H9 (cell line): ENCODE results near the gene MDFI. TPM values are rescaled to one million over a fixed set of nuclear protein-coding genes. Genes with fewer than 3 reads are reported as not detected.
A peak's percentile ranks its signal among the peaks of the same experiment; 100 is the strongest.

Experiments used
- DNase-seq: peaks from one replicate; pipeline ENCODE4 v3.0.0-alpha.2; 2017
- H2AFZ ChIP-seq: one replicate; pipeline ENCODE4 v1.6.1; 2013; ENCODE audit warnings: mild to moderate bottlenecking, low read length, control low read depth, moderate library complexity
- H2AK5ac ChIP-seq: 2 replicates; pipeline ENCODE4 v1.6.1; 2013; ENCODE audit warnings: low read length, control low read depth, mixed read lengths; ENCODE audit not compliant: insufficient read length
- H2BK120ac ChIP-seq: one replicate; pipeline ENCODE4 v1.6.1; 2013; ENCODE audit warnings: low read depth, mild to moderate bottlenecking, low read length, control low read depth, inconsistent platforms; ENCODE audit not compliant: poor library complexity, severe bottlenecking
- H2BK12ac ChIP-seq: 2 replicates; pipeline ENCODE4 v1.6.1; 2013; ENCODE audit warnings: low read length, control low read depth, mixed read lengths, low read depth; ENCODE audit not compliant: insufficient read length
- H2BK15ac ChIP-seq: 2 replicates; pipeline ENCODE4 v1.6.1; 2013; ENCODE audit warnings: low read depth, low read length, control low read depth
- H2BK20ac ChIP-seq: one replicate; pipeline ENCODE4 v1.6.1; 2013; ENCODE audit warnings: low read depth, mild to moderate bottlenecking, low read length, control low read depth, inconsistent platforms; ENCODE audit not compliant: poor library complexity, severe bottlenecking
- H2BK5ac ChIP-seq: 2 replicates; pipeline ENCODE4 v1.6.1; 2013; ENCODE audit warnings: low read length, control low read depth, mixed read lengths; ENCODE audit not compliant: insufficient read length
- H3K14ac ChIP-seq: 2 replicates; pipeline ENCODE4 v1.6.1; 2013; ENCODE audit warnings: low read length, control low read depth; ENCODE audit not compliant: insufficient read depth
- H3K18ac ChIP-seq: 2 replicates; pipeline ENCODE4 v1.6.1; 2013; ENCODE audit warnings: low read depth, mild to moderate bottlenecking, mixed read lengths, low read length, control low read depth; ENCODE audit not compliant: insufficient read length
- H3K23ac ChIP-seq: 2 replicates; pipeline ENCODE4 v1.6.1; 2013; ENCODE audit warnings: low read length, control low read depth, mixed read lengths, low read depth; ENCODE audit not compliant: insufficient read length
- H3K23me2 ChIP-seq: 2 replicates; pipeline ENCODE4 v1.6.1; 2013; ENCODE audit warnings: low read depth, mild to moderate bottlenecking, mixed read lengths, low read length, control low read depth; ENCODE audit not compliant: insufficient read length, poor library complexity, severe bottlenecking
- H3K27ac ChIP-seq: 2 replicates; pipeline ENCODE4 v1.5.1; 2013; ENCODE audit warnings: low read length, control low read depth, mixed read lengths, low read depth; ENCODE audit not compliant: insufficient read length
- H3K27me3 ChIP-seq: 2 replicates; pipeline ENCODE4 v1.6.1; 2013; ENCODE audit warnings: low read length, control low read depth, inconsistent platforms; ENCODE audit not compliant: insufficient read depth
- H3K4ac ChIP-seq: 2 replicates; pipeline ENCODE4 v1.6.1; 2013; ENCODE audit warnings: low read depth, mild to moderate bottlenecking, control low read depth, inconsistent platforms, low read length, moderate library complexity
- H3K4me1 ChIP-seq: 2 replicates; pipeline ENCODE4 v1.6.1; 2013; ENCODE audit warnings: low read length, control low read depth, inconsistent platforms; ENCODE audit not compliant: insufficient read depth
- H3K4me2 ChIP-seq: 2 replicates; pipeline ENCODE4 v1.6.1; 2013; ENCODE audit warnings: low read length, control low read depth, mixed read lengths; ENCODE audit not compliant: insufficient read length, insufficient read depth
- H3K56ac ChIP-seq: 2 replicates; pipeline ENCODE4 v1.6.1; 2013; ENCODE audit warnings: low read depth, mild to moderate bottlenecking, mixed read lengths, low read length, control low read depth; ENCODE audit not compliant: insufficient read length
- H3K79me1 ChIP-seq: 2 replicates; pipeline ENCODE4 v1.6.1; 2013; ENCODE audit warnings: low read depth, mild to moderate bottlenecking, moderate library complexity, low read length, control low read depth, inconsistent platforms; ENCODE audit not compliant: insufficient read depth, poor library complexity, severe bottlenecking
- H3K79me2 ChIP-seq: 2 replicates; pipeline ENCODE4 v1.6.1; 2013; ENCODE audit warnings: low read length, control low read depth, inconsistent platforms; ENCODE audit not compliant: insufficient read depth
- H3K9ac ChIP-seq: 2 replicates; pipeline ENCODE4 v1.6.1; 2013; ENCODE audit warnings: low read length, control low read depth, mixed read lengths; ENCODE audit not compliant: insufficient read length; ENCODE audit errors: extremely low read depth
- H3K9me3 ChIP-seq: one replicate; pipeline ENCODE4 v1.6.1; 2013; ENCODE audit warnings: low read depth, low read length, inconsistent platforms; ENCODE audit not compliant: control insufficient read depth
- H3T11ph ChIP-seq: one replicate; pipeline ENCODE4 v1.6.1; 2013; ENCODE audit warnings: mild to moderate bottlenecking, low read length, control low read depth, inconsistent platforms
- H4K20me1 ChIP-seq: one replicate; pipeline ENCODE4 v1.6.1; 2013; ENCODE audit not compliant: control insufficient read depth, insufficient read length, insufficient read depth
- H4K5ac ChIP-seq: 2 replicates; pipeline ENCODE4 v1.6.1; 2013; ENCODE audit warnings: low read depth, mild to moderate bottlenecking, mixed read lengths, low read length, control low read depth; ENCODE audit not compliant: insufficient read length
- H4K8ac ChIP-seq: replicated peaks from 2 replicates; pipeline ENCODE4 v1.6.1; 2013; ENCODE audit warnings: low read length, control low read depth, mixed read lengths, low read depth; ENCODE audit not compliant: insufficient read length
- H4K91ac ChIP-seq: 2 replicates; pipeline ENCODE4 v1.6.1; 2013; ENCODE audit warnings: low read depth, mild to moderate bottlenecking, moderate library complexity, mixed read lengths, low read length, control low read depth; ENCODE audit not compliant: insufficient read length
- H3K27ac Mint-ChIP-seq, 3 experiments: 2 replicates in 2 of 3; 3 replicates in 1 of 3; pipeline ENCODE4 v1.8.0; 2020 to 2021; ENCODE audit warnings: mixed read lengths in 3 of 3, mild to moderate bottlenecking in 1 of 3, moderate library complexity in 1 of 3
- H3K27me3 Mint-ChIP-seq: 2 replicates; pipeline ENCODE4 v1.8.0; 2021; ENCODE audit warnings: low read depth, mild to moderate bottlenecking, moderate library complexity, mixed read lengths
- H3K36me3 Mint-ChIP-seq, 3 experiments: 2 replicates in 2 of 3; 3 replicates in 1 of 3; pipeline ENCODE4 v1.8.0; 2020 to 2021; ENCODE audit warnings: low read depth in 3 of 3, mixed read lengths in 3 of 3; ENCODE audit not compliant: insufficient read depth in 1 of 3
- H3K4me1 Mint-ChIP-seq, 2 experiments: 2 replicates each; pipeline ENCODE4 v1.8.0; 2020; ENCODE audit warnings: mixed read lengths in 2 of 2
- H3K4me3 Mint-ChIP-seq, 2 experiments: 2 replicates in 1 of 2; 3 replicates in 1 of 2; pipeline ENCODE4 v1.8.0; 2020 to 2021; ENCODE audit warnings: mild to moderate bottlenecking in 2 of 2, mixed read lengths in 2 of 2, moderate library complexity in 1 of 2
- H3K9me3 Mint-ChIP-seq, 2 experiments: 2 replicates in 1 of 2; 3 replicates in 1 of 2; pipeline ENCODE4 v1.8.0; 2020; ENCODE audit warnings: mild to moderate bottlenecking in 2 of 2, mixed read lengths in 2 of 2, moderate library complexity in 1 of 2
- WGBS: extraction: QIAGEN DNeasy Blood & Tissue Kit; methylation state at CpG from one replicate; pipeline ENCODE4 v1.1.7; 2013; ENCODE audit warnings: missing lambda C conversion rate, low lambda C conversion rate, mixed read lengths; ENCODE audit not compliant: insufficient read length; ENCODE audit errors: extremely low coverage; 5-methylcytosine and 5-hydroxymethylcytosine counted together
- total RNA-seq: library from RNA; stranded (reverse); gene quantifications from 2 replicates; pipeline ENCODE4 v1.2.1, GENCODE V29; 2021
- TF ChIP-seq, protein P1 (sequence below): fragments of 200-600 bp; sonication (generic); conservative IDR thresholded peaks from 3 replicates; pipeline ENCODE4 v1.8.0; 2021; ENCODE audit warnings: antibody characterized with exemption, mild to moderate bottlenecking

The MDFI gene
- total RNA-seq, 1 experiment from 2014 or later = 45.0 TPM

DNA sequence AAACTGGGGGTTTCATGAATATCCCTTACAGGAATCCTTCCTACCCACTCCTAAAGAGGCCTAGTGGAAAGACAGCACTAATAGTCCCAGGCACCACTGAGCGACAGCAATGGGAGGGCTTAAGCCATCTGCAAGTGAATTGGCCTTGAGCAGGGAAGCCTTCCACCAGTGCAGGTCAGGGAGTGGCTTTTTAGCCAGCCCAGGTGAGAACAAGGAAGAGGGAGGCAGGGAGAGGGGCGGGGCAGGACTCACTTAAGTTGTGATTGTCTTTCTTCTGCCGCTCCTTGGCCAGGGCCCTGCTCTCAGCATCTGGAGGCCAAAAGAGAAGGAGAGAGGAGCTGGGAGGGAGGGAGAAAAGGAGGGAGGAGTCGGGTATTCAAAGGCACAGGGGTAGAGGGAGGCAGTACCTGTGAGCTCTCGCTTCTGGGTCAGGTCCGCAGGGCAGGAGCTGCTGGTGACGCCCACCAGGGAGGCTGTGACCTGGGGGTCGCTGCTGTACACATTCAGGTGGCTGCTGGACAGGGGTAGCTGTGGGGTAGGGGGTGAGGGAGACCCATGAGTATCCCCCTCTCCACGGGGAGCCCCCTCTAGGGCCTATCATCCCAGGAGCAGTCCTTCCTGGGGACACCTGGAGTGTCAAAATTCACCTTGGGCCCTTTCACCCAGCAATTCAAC lies 49.4 kb downstream of the MDFI start:
- no CpG with 5 or more reads among the region's 9 CpGs for WGBS
- DNase-seq = peak; percentile 94

More for the DNA sequence above, 49.4 kb downstream of the MDFI start:
- H3T11ph ChIP-seq = no peak overlapping the region
- no peaks in the 10 kb centered on the region for H3K9me3 ChIP-seq
- no peak overlapping the region for H3K23ac ChIP-seq
- no peak overlapping the region for H2BK5ac ChIP-seq
- Mint-ChIP-seq H3K4me3 (peak overlapping the region in 1 of 2 experiments; percentile 20; a peak in 1 of 5 replicates), H3K27me3 (peaks cover 21% of the 10 kb centered on the region), H3K9me3 (no peaks in the 10 kb centered on the region; a peak in 1 of 5 replicates), H3K36me3 (no peaks in the 10 kb centered on the region; a peak in 2 of 7 replicates), H3K27ac (peak overlapping the region in 2 of 3 experiments; percentile 41 to 86; a peak in 3 of 7 replicates), H3K4me1 (peaks cover 33 to 44% of the 10 kb centered on the region in 2 experiments)
- H3K4me1 ChIP-seq = peaks cover 7% of the 10 kb centered on the region; the same call in 1 of the 2 replicates
- H2BK15ac ChIP-seq = no peak overlapping the region
- H2BK12ac ChIP-seq = no peak overlapping the region
- H3K56ac ChIP-seq = no peak overlapping the region
- H2BK20ac ChIP-seq = no peak overlapping the region
- H3K18ac ChIP-seq = no peak overlapping the region
- H2BK120ac ChIP-seq = no peak overlapping the region
- no peak overlapping the region for H4K91ac ChIP-seq
- TF ChIP-seq, protein P1, sequence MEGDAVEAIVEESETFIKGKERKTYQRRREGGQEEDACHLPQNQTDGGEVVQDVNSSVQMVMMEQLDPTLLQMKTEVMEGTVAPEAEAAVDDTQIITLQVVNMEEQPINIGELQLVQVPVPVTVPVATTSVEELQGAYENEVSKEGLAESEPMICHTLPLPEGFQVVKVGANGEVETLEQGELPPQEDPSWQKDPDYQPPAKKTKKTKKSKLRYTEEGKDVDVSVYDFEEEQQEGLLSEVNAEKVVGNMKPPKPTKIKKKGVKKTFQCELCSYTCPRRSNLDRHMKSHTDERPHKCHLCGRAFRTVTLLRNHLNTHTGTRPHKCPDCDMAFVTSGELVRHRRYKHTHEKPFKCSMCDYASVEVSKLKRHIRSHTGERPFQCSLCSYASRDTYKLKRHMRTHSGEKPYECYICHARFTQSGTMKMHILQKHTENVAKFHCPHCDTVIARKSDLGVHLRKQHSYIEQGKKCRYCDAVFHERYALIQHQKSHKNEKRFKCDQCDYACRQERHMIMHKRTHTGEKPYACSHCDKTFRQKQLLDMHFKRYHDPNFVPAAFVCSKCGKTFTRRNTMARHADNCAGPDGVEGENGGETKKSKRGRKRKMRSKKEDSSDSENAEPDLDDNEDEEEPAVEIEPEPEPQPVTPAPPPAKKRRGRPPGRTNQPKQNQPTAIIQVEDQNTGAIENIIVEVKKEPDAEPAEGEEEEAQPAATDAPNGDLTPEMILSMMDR = no peak
- no peaks in the 10 kb centered on the region for H3K23me2 ChIP-seq
- no peak overlapping the region for H2AFZ ChIP-seq
- no peak overlapping the region for H3K4me2 ChIP-seq
- H3K14ac ChIP-seq = no peak overlapping the region
- H2AK5ac ChIP-seq = no peak overlapping the region
- H3K79me1 ChIP-seq = no peaks in the 10 kb centered on the region
- no peak overlapping the region for H3K27ac ChIP-seq
- H4K20me1 ChIP-seq = no peaks in the 10 kb centered on the region
- no peak overlapping the region for H3K9ac ChIP-seq
- no peaks in the 10 kb centered on the region for H3K79me2 ChIP-seq
- no peaks in the 10 kb centered on the region for H3K27me3 ChIP-seq
- H3K4ac ChIP-seq = no peak overlapping the region
- no peak overlapping the region for H4K5ac ChIP-seq
- H4K8ac ChIP-seq = no peak overlapping the region
